ENCODE results near the gene NPDC1. TPM values are rescaled to one million over a fixed set of nuclear protein-coding genes. Genes with fewer than 3 reads are reported as not detected.
"Not testable (repeated sequence)": the region's sequence is repeated elsewhere in the genome, so short reads cannot be mapped to it uniquely, and the experiment has no call there.

The NPDC1 gene
- total RNA-seq, 1 experiment from 2014 or later, result 39.2 TPM

- DNase-seq (ENCODE audit: low read depth), result no peak
Measured at GRCh38 chr9:137012694-137013570, 33.0 kb downstream of the NPDC1 start.

GRCh38 chr9:137011907-137012675 is 33.9 kb downstream of the NPDC1 start:
- no peak for DNase-seq (ENCODE audit: low read depth)

DNA sequence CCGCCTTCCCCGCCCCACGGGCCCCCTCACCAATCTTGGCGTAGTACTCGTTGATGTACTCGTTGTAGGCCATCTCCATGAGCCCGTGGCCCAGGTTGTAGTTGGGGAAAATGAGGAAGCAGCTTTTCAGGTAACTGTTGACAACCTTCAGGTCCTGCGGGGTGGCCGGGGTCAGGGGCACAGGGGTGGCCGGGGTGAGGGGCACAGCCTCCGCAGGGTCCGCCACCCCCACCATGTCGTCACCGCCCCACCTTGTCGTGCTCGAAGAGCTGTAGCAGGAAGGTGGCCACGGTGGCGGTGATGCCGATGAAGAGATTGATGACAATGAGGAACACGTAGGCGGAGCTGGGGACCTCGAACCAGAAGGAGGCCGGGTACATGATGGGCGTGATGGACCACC is 34.8 kb downstream of the NPDC1 start:
- no peak for DNase-seq (ENCODE audit: low read depth)

GRCh38 chr9:137009938-137010732 is 35.8 kb downstream of the NPDC1 start:
- no peak for DNase-seq (ENCODE audit: low read depth)

GRCh38 chr9:137009217-137009616 is 36.8 kb downstream of the NPDC1 start:
- no peak for DNase-seq (ENCODE audit: low read depth)

- no peak for DNase-seq (ENCODE audit: low read depth)
Measured at GRCh38 chr9:137008312-137008711, 37.7 kb downstream of the NPDC1 start.

DNA sequence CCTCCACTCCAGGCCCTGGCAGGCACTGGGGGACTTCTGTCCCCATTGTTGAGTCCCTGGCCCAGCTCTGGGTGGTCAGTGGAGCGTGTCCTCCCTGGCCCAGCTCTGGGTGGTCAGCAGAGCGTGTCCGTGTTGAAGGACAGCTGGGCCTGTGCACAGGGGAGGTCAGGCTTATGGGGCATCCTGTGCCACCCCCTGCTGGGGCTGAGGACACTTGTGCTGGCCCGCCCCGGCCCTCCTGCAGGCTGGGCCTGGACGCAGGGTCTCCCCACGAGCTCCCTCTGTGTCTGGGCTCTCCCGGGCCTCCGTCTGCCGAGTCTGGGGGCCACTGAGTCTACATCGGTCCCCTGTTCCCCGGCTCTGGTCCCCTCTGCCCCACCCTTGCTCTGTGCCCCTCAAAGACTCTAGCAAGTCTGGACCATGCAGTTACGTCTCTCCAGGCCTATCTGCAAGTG is 38.1 kb downstream of the NPDC1 start:
- no peak for DNase-seq (ENCODE audit: low read depth)

DNA sequence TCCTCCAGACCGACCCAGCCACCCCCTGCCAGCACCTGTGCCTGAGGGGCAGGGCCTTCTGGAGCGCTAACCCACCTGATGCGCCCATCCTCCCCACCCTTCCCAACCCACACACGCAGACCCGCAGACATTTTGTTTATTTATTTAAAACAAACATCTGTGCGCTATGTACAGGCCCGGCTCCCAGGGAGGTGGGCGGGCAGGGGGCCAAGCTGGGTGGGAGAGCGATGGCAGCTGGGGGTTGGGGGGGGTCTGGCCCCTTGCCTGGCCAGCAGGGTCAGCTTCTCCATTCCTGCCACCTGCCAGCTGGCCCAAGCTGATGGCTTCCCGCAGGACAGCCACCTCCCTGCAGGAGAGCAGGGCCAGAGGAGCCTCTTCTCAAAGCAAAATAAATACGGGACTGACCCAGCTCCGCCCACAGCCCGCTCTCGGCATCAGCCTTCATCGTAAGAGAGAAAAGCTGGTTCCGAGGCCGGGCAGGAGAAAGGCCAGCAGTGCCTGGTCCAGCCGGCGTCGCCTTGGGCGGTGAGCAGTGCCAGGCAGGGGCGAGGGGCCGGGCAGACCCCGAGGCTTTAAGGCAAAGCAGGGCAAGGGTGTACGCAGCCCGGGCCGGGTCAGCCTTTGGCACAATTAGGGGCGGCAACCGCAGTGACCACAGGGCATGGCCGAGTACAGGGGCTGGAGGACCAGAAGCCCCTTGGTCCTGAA is 38.7 kb downstream of the NPDC1 start:
- DNase-seq (ENCODE audit: low read depth), result no peak

- no peak for DNase-seq (ENCODE audit: low read depth)
Measured at GRCh38 chr9:137006116-137007003, 39.6 kb downstream of the NPDC1 start.

- DNase-seq (ENCODE audit: low read depth), result not testable (repeated sequence)
Measured at GRCh38 chr9:137004285-137004684, 41.7 kb downstream of the NPDC1 start.

- no peak for DNase-seq (ENCODE audit: low read depth)
Measured at GRCh38 chr9:137002646-137003041, 43.3 kb downstream of the NPDC1 start.

DNA sequence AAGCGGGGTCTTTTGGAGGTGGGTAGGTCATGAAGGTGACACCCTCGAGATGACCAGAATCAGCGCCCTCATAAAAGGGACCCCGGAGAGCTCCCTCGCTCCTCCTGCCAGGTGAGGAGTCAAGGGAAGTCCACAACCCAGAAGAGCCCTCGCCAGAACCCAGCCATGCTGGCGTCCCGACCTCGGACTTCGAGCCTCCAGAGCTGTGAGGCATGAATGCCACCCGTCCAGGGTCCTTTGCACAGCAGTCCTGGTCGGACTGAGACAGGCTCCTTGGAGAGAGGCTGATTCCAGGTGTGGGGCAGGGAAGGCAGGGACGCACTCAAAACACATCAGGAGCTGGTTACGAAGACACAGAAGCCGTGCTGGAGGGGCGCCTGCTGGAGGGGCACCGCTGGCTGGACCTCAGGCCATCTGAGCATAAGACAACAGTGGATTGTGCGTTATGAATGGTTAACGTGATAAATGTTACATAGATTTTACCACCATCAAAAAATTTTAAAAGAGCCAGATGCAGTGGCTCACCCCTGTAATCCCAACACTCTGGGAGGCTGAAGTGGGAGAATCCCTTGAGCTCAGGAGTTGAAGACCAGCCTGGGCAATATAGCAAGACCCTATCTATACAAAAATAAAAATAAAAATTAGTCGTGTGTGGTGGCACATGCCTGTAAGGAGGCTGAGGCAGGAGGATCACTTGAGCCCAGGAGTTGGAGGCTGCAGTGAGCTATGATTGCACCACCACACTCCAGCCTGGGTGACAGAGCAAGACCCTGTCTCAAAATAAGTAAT is 43.9 kb downstream of the NPDC1 start:
- DNase-seq (ENCODE audit: low read depth), result no peak

- DNase-seq (ENCODE audit: low read depth), result peak; percentile 36
Measured at GRCh38 chr9:137000177-137000930, 45.6 kb downstream of the NPDC1 start.

DNA sequence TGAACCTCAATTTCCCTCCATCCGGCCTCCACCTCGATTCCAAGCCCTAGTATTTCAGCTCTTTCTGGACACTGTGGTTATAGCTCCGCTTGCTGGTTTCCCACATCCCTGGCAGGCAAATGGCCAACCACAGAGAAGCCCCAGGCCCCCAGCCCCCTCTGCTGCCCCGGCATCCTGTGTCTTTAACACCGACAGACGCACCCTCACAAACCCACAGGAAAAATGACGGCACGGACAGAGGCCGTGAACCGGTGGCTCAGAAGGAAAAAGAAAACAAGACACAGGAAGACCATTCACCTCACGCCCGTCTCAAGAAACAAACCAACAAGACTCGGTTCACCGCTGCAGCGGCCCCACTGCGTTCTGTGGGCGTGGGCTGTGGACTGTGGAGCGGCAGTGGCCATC is 48.1 kb downstream of the NPDC1 start:
- peak; percentile 60 for DNase-seq (ENCODE audit: low read depth)

- no peak for DNase-seq (ENCODE audit: low read depth)
Measured at GRCh38 chr9:136997371-136997770, 48.6 kb downstream of the NPDC1 start.

DNA sequence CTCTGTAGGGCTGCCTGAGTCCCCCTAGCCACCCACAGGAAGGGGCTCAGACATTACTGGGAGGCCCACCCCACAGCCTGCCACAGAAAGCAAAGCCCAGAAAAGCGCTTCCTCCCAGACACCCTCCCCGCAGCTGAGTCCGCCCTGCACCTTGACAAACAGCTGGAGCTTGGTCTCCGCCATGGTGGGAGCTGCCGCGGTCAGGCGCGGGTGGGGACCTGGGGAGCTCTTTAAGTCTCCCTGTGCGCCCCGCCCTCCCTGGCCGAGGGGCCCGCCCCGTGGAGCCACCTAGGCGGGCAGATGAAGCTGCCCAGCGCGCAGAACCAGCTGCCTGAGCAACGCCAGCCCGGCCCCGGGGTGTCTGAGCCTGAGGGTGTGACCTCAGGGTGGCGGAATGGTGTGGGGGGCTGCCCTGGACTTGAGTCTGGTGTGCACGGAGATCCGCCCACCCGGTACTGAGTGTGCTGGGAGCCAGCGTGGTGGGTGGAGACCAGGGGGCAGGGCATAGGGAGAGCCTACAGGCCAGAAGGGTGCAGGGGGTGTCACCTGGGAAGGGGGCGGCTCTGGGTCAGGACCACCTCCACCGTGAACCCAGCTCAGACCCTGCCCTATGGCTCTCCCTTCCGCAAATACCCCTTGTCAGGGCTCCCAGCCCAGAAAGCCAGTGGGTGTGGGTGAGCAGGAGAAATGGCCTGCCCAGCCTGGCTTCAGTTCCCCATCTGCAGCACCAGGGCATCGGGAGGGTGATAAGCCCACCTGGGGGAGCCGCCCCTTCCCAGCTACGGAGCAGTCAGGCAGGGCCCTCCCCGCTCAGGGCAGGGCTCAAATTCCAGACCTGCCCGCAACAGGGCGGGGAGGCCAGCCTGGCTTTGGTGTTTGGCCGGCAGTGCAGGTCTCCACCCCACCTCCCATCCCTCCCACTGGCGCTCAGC is 49.4 kb downstream of the NPDC1 start, which contains the start of gene CLIC3:
CLIC3 (minus strand) TSS at position 208 of the 932 bp plus-strand sequence; CDS start at position 183, 25 bp downstream.
- DNase-seq (ENCODE audit: low read depth), result peak; percentile 23

DNA sequence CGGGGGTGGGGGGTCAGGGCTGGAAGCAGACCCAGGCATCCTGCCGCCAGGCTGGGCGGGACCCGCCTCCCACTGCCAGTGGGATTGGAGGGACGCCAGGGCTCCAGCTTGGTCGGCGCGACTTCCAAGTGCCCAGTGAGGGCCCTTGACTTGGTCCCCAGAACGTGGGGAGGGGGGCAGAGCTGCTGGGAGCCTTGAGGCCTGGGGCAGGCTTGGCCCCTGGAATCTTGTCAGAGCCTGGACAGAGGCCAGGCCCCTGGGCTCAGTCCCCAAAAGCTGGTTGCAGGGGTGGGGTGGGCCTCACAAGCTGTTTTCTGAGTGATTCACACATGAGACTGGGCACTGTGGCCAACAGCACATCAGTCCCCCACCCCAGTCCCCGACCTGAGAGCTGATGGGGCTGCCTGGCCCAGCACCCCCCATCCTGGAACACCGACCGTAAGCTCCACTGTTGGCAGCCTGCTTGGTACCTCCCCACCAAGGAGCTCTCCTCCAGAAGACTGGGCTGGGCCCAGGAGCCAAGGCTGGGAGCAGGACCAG is 50.1 kb downstream of the NPDC1 start:
- peak; percentile 29 for DNase-seq (ENCODE audit: low read depth)
